Mesenchymal stem cell (in vitro differentiated cells and primary cell): ENCODE results near the gene BOLL.

Source experiments
- DNase-seq: peaks from one replicate; pipeline ENCODE4 v3.0.0-alpha.2; 2013
- H2AFZ ChIP-seq: one replicate; pipeline ENCODE4 v1.6.1; 2013; ENCODE audit warnings: low read depth, mild to moderate bottlenecking, control low read depth, inconsistent platforms, low read length, moderate library complexity
- H2AK5ac ChIP-seq: 2 replicates; pipeline ENCODE4 v1.6.1; 2013; ENCODE audit warnings: low read length, moderate library complexity, mild to moderate bottlenecking, inconsistent platforms; ENCODE audit not compliant: severe bottlenecking
- H2BK120ac ChIP-seq: one replicate; pipeline ENCODE4 v1.6.1; 2013; ENCODE audit warnings: low read depth, mild to moderate bottlenecking, inconsistent platforms, low read length, moderate library complexity
- H2BK12ac ChIP-seq, 2 experiments: one replicate each; pipeline ENCODE4 v1.6.1; 2013; ENCODE audit warnings: inconsistent platforms in 2 of 2, low read length in 2 of 2, mild to moderate bottlenecking in 2 of 2, moderate library complexity in 2 of 2, control low read depth in 1 of 2
- H2BK15ac ChIP-seq: one replicate; pipeline ENCODE4 v1.6.1; 2013; ENCODE audit warnings: mild to moderate bottlenecking, low read depth, inconsistent platforms; ENCODE audit not compliant: poor library complexity, severe bottlenecking
- H2BK5ac ChIP-seq: 2 replicates; pipeline ENCODE4 v1.6.1; 2013; ENCODE audit warnings: low read depth, mild to moderate bottlenecking, low read length, control low read depth, inconsistent platforms; ENCODE audit not compliant: poor library complexity, severe bottlenecking
- H3K14ac ChIP-seq, 2 experiments: one replicate each; pipeline ENCODE4 v1.6.1; 2013; ENCODE audit warnings: inconsistent platforms in 2 of 2, low read length in 2 of 2, control low read depth in 1 of 2, mild to moderate bottlenecking in 1 of 2, moderate library complexity in 1 of 2
- H3K18ac ChIP-seq, 2 experiments: one replicate each; pipeline ENCODE4 v1.6.1; 2013; ENCODE audit warnings: inconsistent platforms in 2 of 2, low read length in 2 of 2, control low read depth in 1 of 2, low read depth in 1 of 2, mild to moderate bottlenecking in 1 of 2
- H3K23ac ChIP-seq, 2 experiments: one replicate each; pipeline ENCODE4 v1.6.1; 2013; ENCODE audit warnings: inconsistent platforms in 2 of 2, low read length in 2 of 2, mild to moderate bottlenecking in 2 of 2, moderate library complexity in 2 of 2, control low read depth in 1 of 2
- H3K27ac ChIP-seq: 2 replicates; pipeline ENCODE4 v1.5.1; 2013; ENCODE audit warnings: mild to moderate bottlenecking, moderate library complexity, low read length, control low read depth, inconsistent platforms; ENCODE audit not compliant: poor library complexity, severe bottlenecking
- H3K27me3 ChIP-seq, 2 experiments: 2 replicates each; pipeline versions ENCODE4 v1.6.1 to v1.7.0; 2013; ENCODE audit warnings: low read length in 2 of 2, mild to moderate bottlenecking in 2 of 2, moderate library complexity in 2 of 2, control low read depth in 1 of 2, inconsistent platforms in 1 of 2; ENCODE audit not compliant: control insufficient read depth in 1 of 2, insufficient read depth in 1 of 2
- H3K36me3 ChIP-seq, 2 experiments: 2 replicates each; pipeline versions ENCODE4 v1.6.1 to v1.7.0; 2013; ENCODE audit warnings: low read length in 2 of 2, control low read depth in 1 of 2, inconsistent platforms in 1 of 2, low read depth in 1 of 2, mild to moderate bottlenecking in 1 of 2; ENCODE audit not compliant: insufficient read depth in 2 of 2, control insufficient read depth in 1 of 2
- H3K4ac ChIP-seq, 2 experiments: one replicate each; pipeline ENCODE4 v1.6.1; 2013; ENCODE audit warnings: inconsistent platforms in 2 of 2, low read length in 2 of 2, mild to moderate bottlenecking in 2 of 2, moderate library complexity in 2 of 2, control low read depth in 1 of 2, low read depth in 1 of 2
- H3K4me1 ChIP-seq: 2 replicates; pipeline ENCODE4 v1.6.1; 2013; ENCODE audit warnings: low read depth, low read length, control low read depth; ENCODE audit not compliant: control insufficient read depth, insufficient read depth
- H3K4me2 ChIP-seq: 2 replicates; pipeline ENCODE4 v1.6.1; 2013; ENCODE audit warnings: low read length, mild to moderate bottlenecking, inconsistent platforms; ENCODE audit not compliant: poor library complexity, severe bottlenecking
- H3K4me3 ChIP-seq, 2 experiments: 2 replicates each; pipeline versions ENCODE4 v1.5.1 to v1.7.0; 2013; ENCODE audit warnings: low read length in 2 of 2, mild to moderate bottlenecking in 2 of 2, control low read depth in 1 of 2, low read depth in 1 of 2; ENCODE audit not compliant: insufficient read depth in 1 of 2
- H3K79me1 ChIP-seq: replicated peaks from 2 replicates; pipeline ENCODE4 v1.6.1; 2013; ENCODE audit warnings: mild to moderate bottlenecking, control low read depth, low read length, inconsistent platforms; ENCODE audit not compliant: poor library complexity, severe bottlenecking
- H3K9ac ChIP-seq: 2 replicates; pipeline ENCODE4 v1.7.0; 2013; ENCODE audit warnings: mild to moderate bottlenecking, low read length, moderate library complexity
- H3K9me3 ChIP-seq: 2 replicates; pipeline ENCODE4 v1.7.0; 2013; ENCODE audit warnings: mild to moderate bottlenecking, low read length; ENCODE audit not compliant: control insufficient read depth
- H4K8ac ChIP-seq: one replicate; pipeline ENCODE4 v1.6.1; 2013; ENCODE audit warnings: inconsistent platforms, mild to moderate bottlenecking, low read length, moderate library complexity
- H4K91ac ChIP-seq: one replicate; pipeline ENCODE4 v1.6.1; 2013; ENCODE audit warnings: mild to moderate bottlenecking, low read length, inconsistent platforms
- WGBS: methylation state at CpG from one replicate; pipeline ENCODE4 v1.1.7; 2013; ENCODE audit warnings: mixed read lengths; 5-methylcytosine and 5-hydroxymethylcytosine counted together

The BOLL gene

GRCh38 chr2:197813093-197813787 is 28.1 kb upstream of the BOLL start:
- no CpG with 5 or more reads among the region's 3 CpGs for WGBS
- no peak overlapping the region for H3K9ac ChIP-seq
- no peak overlapping the region for H3K27ac ChIP-seq
- H3K79me1 ChIP-seq, result no peaks in the 10 kb centered on the region
- no peak overlapping the region for H4K8ac ChIP-seq
- no peak overlapping the region for H2BK12ac ChIP-seq
- DNase-seq, result peak; percentile 54
- H3K9me3 ChIP-seq, result no peaks in the 10 kb centered on the region
- no peak overlapping the region for H2AK5ac ChIP-seq
- H3K4me3 ChIP-seq, result no peak overlapping the region
- H2BK120ac ChIP-seq, result no peak overlapping the region
- no peak overlapping the region for H4K91ac ChIP-seq
- H3K27me3 ChIP-seq, result peaks cover 0 to 17% of the 10 kb centered on the region in 2 experiments
- no peaks in the 10 kb centered on the region for H3K4me1 ChIP-seq
- no peak overlapping the region for H2BK5ac ChIP-seq
- no peaks in the 10 kb centered on the region for H3K36me3 ChIP-seq
- H2AFZ ChIP-seq, result no peak overlapping the region
- no peak overlapping the region for H3K18ac ChIP-seq
- no peak overlapping the region for H3K4me2 ChIP-seq
- no peak overlapping the region for H2BK15ac ChIP-seq
- no peak overlapping the region for H3K4ac ChIP-seq
- no peak overlapping the region for H3K14ac ChIP-seq
- H3K23ac ChIP-seq, result no peak overlapping the region

DNA sequence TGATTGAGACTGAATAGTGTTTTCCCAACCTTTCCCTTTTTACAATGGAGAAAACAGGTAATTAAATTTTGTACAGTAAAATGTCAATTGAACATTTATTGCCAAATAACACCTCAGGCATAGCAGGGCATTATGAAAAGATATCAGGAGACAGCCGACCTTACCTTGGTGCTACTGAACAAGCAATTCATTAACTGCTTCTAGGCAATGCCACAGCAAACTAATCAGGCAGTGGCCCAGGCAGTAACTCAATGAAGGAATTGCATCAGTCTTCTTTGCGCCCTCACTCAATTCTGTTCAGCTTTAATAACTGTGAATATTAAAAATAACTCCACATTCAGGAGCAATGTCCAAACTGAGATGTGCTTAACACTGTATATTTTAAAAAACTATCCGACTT is 25.4 kb upstream of the BOLL start:
- Histone ChIP-seq H3K18ac (no peak overlapping the region), H2BK15ac (no peak overlapping the region), H2AFZ (no peak overlapping the region), H3K4me1 (no peaks in the 10 kb centered on the region), H3K23ac (no peak overlapping the region), H3K4me2 (no peak overlapping the region), H3K27ac (no peak overlapping the region), H2BK12ac (no peak overlapping the region), H2BK120ac (no peak overlapping the region), H4K91ac (no peak overlapping the region), H3K36me3 (no peaks in the 10 kb centered on the region), H3K9ac (no peak overlapping the region), H3K79me1 (no peaks in the 10 kb centered on the region), H3K4ac (no peak overlapping the region), H3K27me3 (peaks cover 0 to 25% of the 10 kb centered on the region in 2 experiments), H4K8ac (no peak overlapping the region), H3K9me3 (no peaks in the 10 kb centered on the region), H3K4me3 (no peak overlapping the region), H3K14ac (no peak overlapping the region), H2AK5ac (no peak overlapping the region), H2BK5ac (no peak overlapping the region)
- over 99% methylated on average over 2 of the region's 3 CpGs for WGBS
- DNase-seq, result no peak

DNA sequence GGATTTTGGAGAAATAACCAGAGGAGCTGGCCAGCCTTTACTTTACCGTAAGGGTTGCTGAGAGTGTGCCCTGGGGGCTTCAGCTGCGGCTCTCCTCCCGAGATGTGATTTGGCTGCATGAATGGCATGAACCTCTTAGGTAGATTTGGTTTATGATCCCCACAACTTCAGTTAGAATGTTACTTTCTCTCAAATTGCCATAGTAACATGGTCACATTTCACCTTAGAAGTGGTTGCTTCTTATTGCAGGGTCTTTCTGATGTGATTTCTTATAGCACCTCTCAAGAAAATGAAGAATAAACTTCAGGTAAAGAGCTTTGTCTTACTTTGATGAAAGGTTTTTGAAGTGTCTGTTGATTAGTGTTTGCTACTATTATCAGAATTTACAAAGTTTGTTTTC is 24.9 kb upstream of the BOLL start:
- 95% methylated on average over 3 of the region's 3 CpGs for WGBS
- Histone ChIP-seq H2BK15ac (no peak overlapping the region), H3K9me3 (no peaks in the 10 kb centered on the region), H3K27ac (no peak overlapping the region), H3K4ac (no peak overlapping the region), H3K4me1 (peaks cover 3% of the 10 kb centered on the region), H3K79me1 (no peaks in the 10 kb centered on the region), H3K14ac (no peak overlapping the region), H3K36me3 (no peaks in the 10 kb centered on the region), H3K4me2 (no peak overlapping the region), H2BK5ac (no peak overlapping the region), H3K9ac (no peak overlapping the region), H4K91ac (no peak overlapping the region), H3K23ac (no peak overlapping the region), H2AK5ac (no peak overlapping the region), H3K27me3 (peaks cover 0 to 29% of the 10 kb centered on the region in 2 experiments), H3K18ac (no peak overlapping the region), H2BK12ac (no peak overlapping the region), H2BK120ac (no peak overlapping the region), H3K4me3 (no peak overlapping the region), H4K8ac (no peak overlapping the region), H2AFZ (no peak overlapping the region)
- DNase-seq, result no peak

- H3K14ac ChIP-seq, result no peak overlapping the region
- H3K4me2 ChIP-seq, result no peak overlapping the region
- H3K27me3 ChIP-seq, result peaks cover 0 to 25% of the 10 kb centered on the region in 2 experiments
- H3K79me1 ChIP-seq, result no peaks in the 10 kb centered on the region
- no peaks in the 10 kb centered on the region for H3K9me3 ChIP-seq
- H4K91ac ChIP-seq, result no peak overlapping the region
- H3K4me1 ChIP-seq, result peaks cover 6% of the 10 kb centered on the region
- 100% methylated on average over 2 of the region's 5 CpGs for WGBS
- H2AFZ ChIP-seq, result no peak overlapping the region
- H2AK5ac ChIP-seq, result no peak overlapping the region
- no peaks in the 10 kb centered on the region for H3K36me3 ChIP-seq
- H3K18ac ChIP-seq, result no peak overlapping the region
- no peak overlapping the region for H2BK15ac ChIP-seq
- H2BK5ac ChIP-seq, result no peak overlapping the region
- H4K8ac ChIP-seq, result no peak overlapping the region
- H2BK120ac ChIP-seq, result no peak overlapping the region
- H3K4ac ChIP-seq, result no peak overlapping the region
- H3K9ac ChIP-seq, result no peak overlapping the region
- no peak overlapping the region for H3K4me3 ChIP-seq
- no peak overlapping the region for H3K23ac ChIP-seq
- no peak for DNase-seq
- H2BK12ac ChIP-seq, result no peak overlapping the region
- no peak overlapping the region for H3K27ac ChIP-seq
Observed at GRCh38 chr2:197809064-197809463, 23.9 kb upstream of the BOLL start.
